ENCODE data around the gene BRD9. TPM values are rescaled to one million over a fixed set of nuclear protein-coding genes. Genes with fewer than 3 reads are reported as not detected.

The BRD9 gene
- total RNA-seq, 1 donor from 2014 or later, result 43.7 TPM

GRCh38 chr5:883475-884181, 9.0 kb downstream of the BRD9 start:
- Mint-ChIP-seq H3K9me3 (ENCODE audit: unreplicated experiment) (no peaks in the 10 kb centered on the region), H3K4me1 (ENCODE audit: low read depth, unreplicated experiment) (peaks cover 3% of the 10 kb centered on the region), H3K27ac (ENCODE audit: unreplicated experiment) (no peak overlapping the region), H3K4me3 (ENCODE audit: unreplicated experiment) (no peak overlapping the region), H3K36me3 (ENCODE audit: low read depth, unreplicated experiment) (peaks cover 37% of the 10 kb centered on the region), H3K27me3 (ENCODE audit: low read depth, unreplicated experiment) (no peaks in the 10 kb centered on the region)
- FAIRE-seq (no peak), DNase-seq (ENCODE audit: low read depth) (no peak)
- peaks cover 65% of the 10 kb centered on the region for H3K79me2 ChIP-seq (ENCODE audit: insufficient read depth, low read length)
- H4K20me1 ChIP-seq (ENCODE audit: insufficient read depth, low read length), result peaks cover 73% of the 10 kb centered on the region
- no peak overlapping the region for H3K4me2 ChIP-seq (ENCODE audit: low read length)
- H3K4me1 ChIP-seq (ENCODE audit: insufficient read depth, low read length), result no peaks in the 10 kb centered on the region
- H3K9ac ChIP-seq (ENCODE audit: low read length), result no peak overlapping the region
- H3K36me3 ChIP-seq (ENCODE audit: insufficient read depth, low read length), result peaks cover 48% of the 10 kb centered on the region
- no peak overlapping the region for H3K4me3 ChIP-seq (ENCODE audit: insufficient read depth, low read depth, low read length)
- H3K27me3 ChIP-seq (ENCODE audit: insufficient read depth, low read length), result no peaks in the 10 kb centered on the region
- no peaks in the 10 kb centered on the region for H3K9me3 ChIP-seq (ENCODE audit: insufficient read depth, low read depth, low read length)
- H2AFZ ChIP-seq (ENCODE audit: low read depth, low read length), result no peak overlapping the region
- no peak for TF ChIP-seq CTCF (IDR thresholded peaks at IDR 0.05; ENCODE audit: insufficient read depth, low read depth, low read length)
- TF ChIP-seq EZH2 (IDR thresholded peaks at IDR 0.05; ENCODE audit: insufficient read depth, low read length), result no peak
- no peak overlapping the region for H3K27ac ChIP-seq (ENCODE audit: low read depth, low read length)

GRCh38 chr5:882253-883183, 10.1 kb downstream of the BRD9 start:
- no peak overlapping the region for H3K27ac Mint-ChIP-seq (ENCODE audit: unreplicated experiment)
- H4K20me1 ChIP-seq (ENCODE audit: insufficient read depth, low read length), result peaks cover 78% of the 10 kb centered on the region
- H3K36me3 ChIP-seq (ENCODE audit: insufficient read depth, low read length), result peaks cover 45% of the 10 kb centered on the region
- H3K4me2 ChIP-seq (ENCODE audit: low read length), result no peak overlapping the region
- no peak overlapping the region for H3K9ac ChIP-seq (ENCODE audit: low read length)
- H3K27ac ChIP-seq (ENCODE audit: low read depth, low read length), result no peak overlapping the region
- DNase-seq (ENCODE audit: low read depth) (no peak), FAIRE-seq (no peak)
- peaks cover 64% of the 10 kb centered on the region for H3K79me2 ChIP-seq (ENCODE audit: insufficient read depth, low read length)
- no peak overlapping the region for H3K4me3 ChIP-seq (ENCODE audit: insufficient read depth, low read depth, low read length)
- H3K4me1 Mint-ChIP-seq (ENCODE audit: low read depth, unreplicated experiment), result no peaks in the 10 kb centered on the region
- TF ChIP-seq EZH2 (IDR thresholded peaks at IDR 0.05; ENCODE audit: insufficient read depth, low read length), result no peak
- TF ChIP-seq CTCF (IDR thresholded peaks at IDR 0.05; ENCODE audit: insufficient read depth, low read depth, low read length), result no peak
- no peak overlapping the region for H3K4me3 Mint-ChIP-seq (ENCODE audit: unreplicated experiment)
- peaks cover 38% of the 10 kb centered on the region for H3K36me3 Mint-ChIP-seq (ENCODE audit: low read depth, unreplicated experiment)
- H3K9me3 ChIP-seq (ENCODE audit: insufficient read depth, low read depth, low read length), result no peaks in the 10 kb centered on the region
- no peaks in the 10 kb centered on the region for H3K4me1 ChIP-seq (ENCODE audit: insufficient read depth, low read length)
- H3K9me3 Mint-ChIP-seq (ENCODE audit: unreplicated experiment), result no peaks in the 10 kb centered on the region
- no peak overlapping the region for H2AFZ ChIP-seq (ENCODE audit: low read depth, low read length)
- H3K27me3 Mint-ChIP-seq (ENCODE audit: low read depth, unreplicated experiment), result no peaks in the 10 kb centered on the region
- H3K27me3 ChIP-seq (ENCODE audit: insufficient read depth, low read length), result no peaks in the 10 kb centered on the region

Data from astrocyte (in vitro differentiated cells and primary cell).